Fibroblast of the aortic adventitia (primary cell): ENCODE measurements around the gene EGFLAM. TPM values are rescaled to one million over a fixed set of nuclear protein-coding genes. Genes with fewer than 3 reads are reported as not detected.

Experiments used
- DNase-seq: peaks from one replicate; pipeline ENCODE4 v3.0.0-alpha.2; 2010; ENCODE audit warnings: low read depth
- H3K4me3 ChIP-seq: 2 replicates; pipeline ENCODE4 v1.5.1; 2011; ENCODE audit warnings: low read depth, mild to moderate bottlenecking, control low read depth, low read length, moderate library complexity
- CTCF ChIP-seq: IDR thresholded peaks from 2 replicates; pipeline ENCODE4 v1.5.1; 2011; ENCODE audit warnings: mild to moderate bottlenecking, low read length, control low read depth, inconsistent platforms; ENCODE audit not compliant: insufficient read depth
- total RNA-seq: library from RNA; depleted of rRNA; stranded (reverse); fragments of >200 nt; gene quantifications from 2 replicates; pipeline ENCODE4 v1.2.3, GENCODE V29; 2012; ENCODE audit warnings: low replicate concordance

The EGFLAM gene
- total RNA-seq, 1 donor = 16.2 TPM

- no peak overlapping the region for H3K4me3 ChIP-seq
- no peak for TF ChIP-seq CTCF
- DNase-seq = no peak
These were observed 26.9 kb downstream of the EGFLAM start for GRCh38 chr5:38285226-38285625.

DNA sequence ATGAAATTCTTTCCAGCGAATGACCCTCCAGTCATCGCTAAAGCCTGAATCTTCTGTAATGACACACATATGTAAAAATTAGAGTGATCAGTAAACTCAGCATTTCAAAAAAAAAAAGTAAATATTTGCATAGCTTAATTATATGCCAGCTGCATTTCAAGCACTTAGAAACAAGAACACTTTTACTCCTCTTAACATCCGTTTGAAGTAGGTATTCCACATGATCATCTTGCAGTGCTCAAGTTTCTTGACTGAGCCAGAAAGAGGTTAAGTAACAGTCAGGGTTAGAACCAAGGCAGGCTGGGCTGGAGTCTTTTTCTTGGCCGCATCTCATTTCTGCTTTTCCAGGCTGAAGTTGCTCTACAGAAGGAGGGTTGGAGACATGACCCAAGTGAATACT lies 27.6 kb downstream of the EGFLAM start:
- DNase-seq = no peak
- TF ChIP-seq CTCF = no peak
- H3K4me3 ChIP-seq = no peak overlapping the region

GRCh38 chr5:38287124-38287523 lies 28.8 kb downstream of the EGFLAM start:
- TF ChIP-seq CTCF = no peak
- no peak overlapping the region for H3K4me3 ChIP-seq
- DNase-seq = no peak

GRCh38 chr5:38289457-38289856 lies 31.1 kb downstream of the EGFLAM start:
- TF ChIP-seq CTCF = no peak
- no peak overlapping the region for H3K4me3 ChIP-seq
- no peak for DNase-seq

- DNase-seq = no peak
- no peak overlapping the region for H3K4me3 ChIP-seq
- TF ChIP-seq CTCF = no peak
These were observed 31.8 kb downstream of the EGFLAM start for GRCh38 chr5:38290028-38290653.

GRCh38 chr5:38291355-38291754 lies 33.0 kb downstream of the EGFLAM start:
- H3K4me3 ChIP-seq = no peak overlapping the region
- TF ChIP-seq CTCF = no peak
- DNase-seq = no peak

DNA sequence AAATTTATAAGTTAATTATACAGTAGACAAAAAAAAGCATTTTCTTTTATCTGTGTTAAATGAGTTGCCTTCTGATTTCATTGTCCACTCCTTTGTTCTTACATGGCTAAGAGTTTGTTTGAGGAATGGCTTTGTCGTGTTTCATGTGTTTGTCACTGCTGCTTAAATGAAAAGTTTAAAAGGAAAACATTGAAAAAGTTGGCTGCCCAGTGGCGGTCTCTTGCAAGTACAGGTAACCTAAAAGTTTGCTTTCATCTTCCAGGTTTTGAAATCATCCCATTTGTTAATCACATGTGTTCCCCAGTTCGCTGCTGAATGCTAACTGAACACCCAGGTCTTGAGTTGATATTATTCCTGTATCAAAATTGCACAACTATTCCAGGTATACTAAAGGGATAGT lies 33.9 kb downstream of the EGFLAM start:
- no peak for TF ChIP-seq CTCF
- H3K4me3 ChIP-seq = no peak overlapping the region
- no peak for DNase-seq
